WERI-Rb-1 (cell line): Measurements from ENCODE around the gene GSG1.

ENCODE experiments used
- DNase-seq: peaks from one replicate; pipeline ENCODE4 v3.0.0-alpha.2; 2020
- H3K27ac ChIP-seq: fragments of 250-450 bp; sonication (Bioruptor Pico); 2 replicates; pipeline ENCODE4 v1.5.1; 2020; ENCODE audit warnings: mild to moderate bottlenecking, moderate library complexity
- H3K27me3 ChIP-seq: fragments of 250-450 bp; sonication (Bioruptor Pico); 2 replicates; pipeline ENCODE4 v1.5.1; 2021; ENCODE audit warnings: mild to moderate bottlenecking, low read depth, moderate library complexity; ENCODE audit not compliant: insufficient read depth, severe bottlenecking
- H3K36me3 ChIP-seq: fragments of 250-450 bp; sonication (Bioruptor Pico); 2 replicates; pipeline ENCODE4 v1.5.1; 2020; ENCODE audit warnings: mild to moderate bottlenecking, moderate library complexity
- H3K4me3 ChIP-seq: 2 replicates; pipeline ENCODE4 v1.5.1; 2011; ENCODE audit warnings: low read depth, mild to moderate bottlenecking, control low read depth, low read length
- H3K9me3 ChIP-seq: fragments of 250-450 bp; sonication (Bioruptor Pico); 2 replicates; pipeline ENCODE4 v1.5.1; 2021; ENCODE audit warnings: mild to moderate bottlenecking, moderate library complexity; ENCODE audit not compliant: severe bottlenecking
- TF ChIP-seq, protein P1 (sequence below): IDR thresholded peaks from 2 replicates; pipeline ENCODE4 v1.5.1; 2011; ENCODE audit warnings: low read depth, mild to moderate bottlenecking, control low read depth, inconsistent platforms, low read length

Gene GSG1

GRCh38 chr12:13104409-13104808 is 942 bp upstream of the GSG1 start:
- TF ChIP-seq, protein P1, sequence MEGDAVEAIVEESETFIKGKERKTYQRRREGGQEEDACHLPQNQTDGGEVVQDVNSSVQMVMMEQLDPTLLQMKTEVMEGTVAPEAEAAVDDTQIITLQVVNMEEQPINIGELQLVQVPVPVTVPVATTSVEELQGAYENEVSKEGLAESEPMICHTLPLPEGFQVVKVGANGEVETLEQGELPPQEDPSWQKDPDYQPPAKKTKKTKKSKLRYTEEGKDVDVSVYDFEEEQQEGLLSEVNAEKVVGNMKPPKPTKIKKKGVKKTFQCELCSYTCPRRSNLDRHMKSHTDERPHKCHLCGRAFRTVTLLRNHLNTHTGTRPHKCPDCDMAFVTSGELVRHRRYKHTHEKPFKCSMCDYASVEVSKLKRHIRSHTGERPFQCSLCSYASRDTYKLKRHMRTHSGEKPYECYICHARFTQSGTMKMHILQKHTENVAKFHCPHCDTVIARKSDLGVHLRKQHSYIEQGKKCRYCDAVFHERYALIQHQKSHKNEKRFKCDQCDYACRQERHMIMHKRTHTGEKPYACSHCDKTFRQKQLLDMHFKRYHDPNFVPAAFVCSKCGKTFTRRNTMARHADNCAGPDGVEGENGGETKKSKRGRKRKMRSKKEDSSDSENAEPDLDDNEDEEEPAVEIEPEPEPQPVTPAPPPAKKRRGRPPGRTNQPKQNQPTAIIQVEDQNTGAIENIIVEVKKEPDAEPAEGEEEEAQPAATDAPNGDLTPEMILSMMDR = no peak
- no peaks in the 10 kb centered on the region for H3K27me3 ChIP-seq
- DNase-seq = no peak

DNA sequence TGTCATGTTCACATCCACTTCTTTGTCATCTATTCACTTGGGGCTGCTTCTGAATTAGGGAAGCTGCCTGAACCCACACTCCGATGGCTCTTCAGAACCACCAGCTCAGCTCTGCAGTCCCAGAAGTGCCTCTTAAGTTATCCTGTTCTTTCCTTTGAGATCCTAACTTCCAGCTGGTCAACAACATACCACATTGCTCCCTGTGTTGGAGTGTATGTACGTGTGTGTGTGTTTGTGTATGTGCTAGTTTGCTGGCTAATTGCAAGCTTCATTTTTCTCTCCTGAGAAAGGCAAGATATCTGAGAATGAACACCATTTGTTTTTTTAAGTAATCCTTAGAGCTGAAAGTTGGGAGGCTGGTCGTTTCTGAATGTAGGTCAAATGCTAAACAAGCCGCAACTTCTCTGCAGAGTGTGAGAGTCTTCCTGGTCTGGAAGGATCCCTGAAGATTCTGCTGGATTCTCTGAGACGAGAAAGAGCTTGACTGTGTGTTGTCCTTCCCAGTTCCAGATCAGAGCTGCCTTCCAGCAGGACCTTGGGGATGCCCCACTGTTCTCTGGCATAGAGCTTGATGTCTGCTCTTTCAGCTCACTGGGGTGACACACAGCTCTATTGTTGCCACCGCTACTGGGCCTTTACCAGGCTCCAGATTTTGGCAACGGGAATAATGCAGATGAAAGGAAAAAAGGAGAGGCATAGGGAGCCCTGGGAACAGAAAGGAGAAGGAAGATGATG is 839 bp downstream of the GSG1 start:
- no peaks in the 10 kb centered on the region for H3K9me3 ChIP-seq
- H3K4me3 ChIP-seq = no peak overlapping the region
- H3K36me3 ChIP-seq = no peaks in the 10 kb centered on the region
- no peak for DNase-seq
- H3K27me3 ChIP-seq = no peaks in the 10 kb centered on the region
- H3K27ac ChIP-seq = peak overlapping the region; percentile 82
- TF ChIP-seq, protein P1 = no peak

More at GRCh38 chr12:13104409-13104808, 942 bp upstream of the GSG1 start:
- H3K9me3 ChIP-seq = peaks cover 7% of the 10 kb centered on the region
- H3K4me3 ChIP-seq = no peak overlapping the region
- no peak overlapping the region for H3K27ac ChIP-seq
- H3K36me3 ChIP-seq = no peaks in the 10 kb centered on the region

- H3K9me3 ChIP-seq = no peaks in the 10 kb centered on the region
- H3K27me3 ChIP-seq = no peaks in the 10 kb centered on the region
- H3K36me3 ChIP-seq = no peaks in the 10 kb centered on the region
- TF ChIP-seq, protein P1 = no peak
- peak overlapping the region; percentile 82 for H3K27ac ChIP-seq
- peak; percentile 37 for DNase-seq
- H3K4me3 ChIP-seq = peak overlapping the region; percentile 50
Observed at GRCh38 chr12:13101821-13102375, 1.6 kb downstream of the GSG1 start.

GRCh38 chr12:13100882-13101769 is 2.3 kb downstream of the GSG1 start:
- Histone ChIP-seq H3K27ac (peak overlapping the region; percentile 82), H3K9me3 (no peaks in the 10 kb centered on the region), H3K27me3 (no peaks in the 10 kb centered on the region), H3K36me3 (no peaks in the 10 kb centered on the region), H3K4me3 (peak overlapping the region; percentile 50)
- DNase-seq = peak; percentile 83
- TF ChIP-seq, protein P1 = no peak

DNA sequence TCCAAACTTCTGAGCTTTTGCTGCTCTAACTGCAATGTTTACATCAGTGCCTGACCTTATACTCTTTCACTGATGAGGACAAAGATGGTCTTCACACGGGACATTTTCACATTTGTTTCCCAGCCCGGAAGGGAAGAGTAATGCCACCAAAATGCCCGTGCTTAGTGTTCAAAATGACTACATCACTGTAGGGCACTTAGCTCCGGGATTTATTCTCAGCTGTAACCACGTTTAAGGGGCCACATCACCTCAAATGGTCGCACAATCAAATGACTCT is 2.9 kb downstream of the GSG1 start:
- H3K27me3 ChIP-seq = no peaks in the 10 kb centered on the region
- H3K9me3 ChIP-seq = no peaks in the 10 kb centered on the region
- H3K36me3 ChIP-seq = no peaks in the 10 kb centered on the region
- peak overlapping the region; percentile 50 for H3K4me3 ChIP-seq
- no peak for DNase-seq
- peak overlapping the region; percentile 52 for H3K27ac ChIP-seq
- TF ChIP-seq, protein P1 = no peak
